BJ (cell line): ENCODE measurements around the gene RNF166. TPM values are rescaled to one million over a fixed set of nuclear protein-coding genes. Genes with fewer than 3 reads are reported as not detected.

Source experiments
- CTCF ChIA-PET: fragments of 350-600 bp; formaldehyde crosslinking; extraction: SDS; loops from one replicate; lab custom pipeline; 2021; ENCODE audit warnings: antibody characterized with exemption, inconsistent platforms; lab: Yijun Ruan, JAX
- POLR2A ChIA-PET: fragments of 300-600 bp; sonication (Branson Sonifier 250); formaldehyde crosslinking; extraction: SDS; loops from one replicate; lab custom pipeline; 2021; ENCODE audit warnings: antibody characterized with exemption; lab: Charles Lee
- DNase-seq: peaks from one replicate; pipeline ENCODE4 v3.0.0-alpha.2; 2011; ENCODE audit warnings: low read depth
- H3K27me3 ChIP-seq: 2 replicates; pipeline ENCODE4 v1.6.0; 2011; ENCODE audit warnings: low read length; ENCODE audit not compliant: control insufficient read depth, insufficient read depth
- H3K36me3 ChIP-seq: 2 replicates; pipeline ENCODE4 v1.5.1; 2011; ENCODE audit warnings: low read length; ENCODE audit not compliant: control insufficient read depth, insufficient read depth
- H3K4me3 ChIP-seq: 2 replicates; pipeline ENCODE4 v1.5.1; 2011; ENCODE audit warnings: low read depth, mild to moderate bottlenecking, control low read depth, low read length
- CTCF ChIP-seq: IDR thresholded peaks from 2 replicates; pipeline ENCODE4 v1.5.1; 2011; ENCODE audit warnings: low read depth, mild to moderate bottlenecking, control low read depth, inconsistent platforms, low read length, moderate library complexity; ENCODE audit not compliant: insufficient read depth
- polyA plus RNA-seq: library from polyadenylated mRNA; depleted of rRNA; stranded (reverse); fragments of >200 nt; gene quantifications from 2 replicates; pipeline ENCODE4 v1.2.3, GENCODE V29; 2011

RNF166 gene
- polyA plus RNA-seq, 1 experiment = 11.9 TPM

- DNase-seq = no peak
- H3K36me3 ChIP-seq = peaks cover 11% of the 10 kb centered on the region
- CTCF ChIA-PET = interaction anchor here (1.3 kb wide), 1 partner anchor 9 kb away, joined by 3 read pairs; no protein-coding TSS in a partner anchor
- no peak overlapping the region for H3K4me3 ChIP-seq
- peaks cover 6% of the 10 kb centered on the region for H3K27me3 ChIP-seq
- POLR2A ChIA-PET = no interaction called here
- TF ChIP-seq CTCF = no peak
These were observed 11.8 kb downstream of the RNF166 start for GRCh38 chr16:88694221-88695087.

- H3K36me3 ChIP-seq = peaks cover 10% of the 10 kb centered on the region
- ChIA-PET CTCF (no interaction called here), POLR2A (no interaction called here)
- TF ChIP-seq CTCF = no peak
- DNase-seq = no peak
- no peak overlapping the region for H3K4me3 ChIP-seq
- peaks cover 10% of the 10 kb centered on the region for H3K27me3 ChIP-seq
These were observed 12.6 kb downstream of the RNF166 start for GRCh38 chr16:88693420-88694177.

- DNase-seq = no peak
- TF ChIP-seq CTCF = no peak
- Histone ChIP-seq H3K27me3 (peaks cover 13% of the 10 kb centered on the region), H3K4me3 (no peak overlapping the region), H3K36me3 (peaks cover 6% of the 10 kb centered on the region)
- ChIA-PET CTCF (no interaction called here), POLR2A (no interaction called here)
These were observed 13.3 kb downstream of the RNF166 start for GRCh38 chr16:88692861-88693260.

- Histone ChIP-seq H3K27me3 (peaks cover 14% of the 10 kb centered on the region), H3K36me3 (peaks cover 4% of the 10 kb centered on the region)
- POLR2A ChIA-PET = no interaction called here
These were observed 14.2 kb downstream of the RNF166 start for GRCh38 chr16:88691924-88692560.

More at GRCh38 chr16:88691924-88692560, 14.2 kb downstream of the RNF166 start:
- TF ChIP-seq CTCF = no peak
- CTCF ChIA-PET = no interaction called here
- DNase-seq = no peak
- no peak overlapping the region for H3K4me3 ChIP-seq
